GM12891 (cell line): ENCODE results near the gene INO80D.

Source experiments
- POLR2AphosphoS5 ChIP-seq: IDR thresholded peaks from 2 replicates; pipeline ENCODE4 v1.6.1; 2011; ENCODE audit warnings: low read depth, low read length, control low read depth
- SPI1 ChIP-seq: IDR thresholded peaks from 2 replicates; pipeline ENCODE4 v1.6.1; 2011; ENCODE audit warnings: low read depth, low read length, control low read depth

- TF ChIP-seq SPI1, result no peak
- no peak for TF ChIP-seq POLR2AphosphoS5
These were observed 131.3 kb downstream of the INO80D start for GRCh38 chr2:205954707-205955106.
